Peyer's patch (tissue), 4 donors: ENCODE measurements around the gene HDAC9.

ENCODE experiments used
- POLR2A ChIP-seq, 2 donors: fragments of 450-650 bp; IDR thresholded peaks; one replicate each; pipeline ENCODE4 v1.5.1; 2017; ENCODE audit warnings: antibody characterized with exemption in 2 of 2, mild to moderate bottlenecking in 2 of 2, moderate library complexity in 2 of 2
- TF ChIP-seq, protein P1 (sequence below), 6 experiments: fragments of 450-650 bp in 4 of 6; fragments of 200-600 bp in 2 of 6; sonication (generic) in 1 of 6; IDR thresholded peaks; one replicate each; pipeline ENCODE4 v1.5.1; 2017 to 2019; ENCODE audit warnings: antibody characterized with exemption in 6 of 6, mild to moderate bottlenecking in 3 of 6, moderate library complexity in 1 of 6

DNA sequence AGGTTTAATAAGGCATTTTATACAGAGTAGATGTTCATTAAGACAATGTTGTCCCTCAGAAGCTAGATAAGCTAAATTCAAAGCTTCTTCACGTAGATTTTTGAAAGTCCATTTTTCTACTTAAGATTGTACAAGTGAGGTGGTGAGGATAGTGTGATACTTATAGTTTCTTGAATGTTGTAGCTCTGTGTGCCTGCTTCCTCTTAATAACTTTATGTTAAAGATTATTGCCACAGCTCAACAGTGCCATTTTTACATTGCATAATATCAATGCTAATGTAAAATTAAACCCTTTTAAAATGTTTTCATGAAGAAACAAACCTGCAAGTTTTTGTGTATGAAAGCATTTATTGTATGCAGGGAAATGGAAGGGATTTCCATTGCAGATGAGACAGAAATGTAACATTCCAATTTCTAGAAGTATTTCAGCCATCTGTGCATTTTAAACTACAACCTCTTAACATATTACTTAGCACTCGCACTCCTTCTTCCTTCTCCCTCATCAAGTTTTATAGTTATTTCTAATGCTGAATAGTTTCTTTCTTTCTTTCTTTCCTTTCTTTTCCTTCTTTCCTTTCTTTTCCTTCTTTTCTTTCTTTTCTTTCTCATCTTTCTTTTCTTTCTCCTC, 409.9 kb downstream of the HDAC9 start:
- TF ChIP-seq, protein P1, sequence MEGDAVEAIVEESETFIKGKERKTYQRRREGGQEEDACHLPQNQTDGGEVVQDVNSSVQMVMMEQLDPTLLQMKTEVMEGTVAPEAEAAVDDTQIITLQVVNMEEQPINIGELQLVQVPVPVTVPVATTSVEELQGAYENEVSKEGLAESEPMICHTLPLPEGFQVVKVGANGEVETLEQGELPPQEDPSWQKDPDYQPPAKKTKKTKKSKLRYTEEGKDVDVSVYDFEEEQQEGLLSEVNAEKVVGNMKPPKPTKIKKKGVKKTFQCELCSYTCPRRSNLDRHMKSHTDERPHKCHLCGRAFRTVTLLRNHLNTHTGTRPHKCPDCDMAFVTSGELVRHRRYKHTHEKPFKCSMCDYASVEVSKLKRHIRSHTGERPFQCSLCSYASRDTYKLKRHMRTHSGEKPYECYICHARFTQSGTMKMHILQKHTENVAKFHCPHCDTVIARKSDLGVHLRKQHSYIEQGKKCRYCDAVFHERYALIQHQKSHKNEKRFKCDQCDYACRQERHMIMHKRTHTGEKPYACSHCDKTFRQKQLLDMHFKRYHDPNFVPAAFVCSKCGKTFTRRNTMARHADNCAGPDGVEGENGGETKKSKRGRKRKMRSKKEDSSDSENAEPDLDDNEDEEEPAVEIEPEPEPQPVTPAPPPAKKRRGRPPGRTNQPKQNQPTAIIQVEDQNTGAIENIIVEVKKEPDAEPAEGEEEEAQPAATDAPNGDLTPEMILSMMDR (IDR thresholded peaks at IDR 0.05), result no peak
- TF ChIP-seq POLR2A (IDR thresholded peaks at IDR 0.05), result no peak
